Measurements from ENCODE around the gene MAP4K1. TPM values are rescaled to one million over a fixed set of nuclear protein-coding genes. Genes with fewer than 3 reads are reported as not detected.
"Not testable (repeated sequence)": the region's sequence is repeated elsewhere in the genome, so short reads cannot be mapped to it uniquely, and the experiment has no call there.

The MAP4K1 gene
- total RNA-seq, 2 donors from 2014 or later = 2.7 to 5.5 TPM

DNA sequence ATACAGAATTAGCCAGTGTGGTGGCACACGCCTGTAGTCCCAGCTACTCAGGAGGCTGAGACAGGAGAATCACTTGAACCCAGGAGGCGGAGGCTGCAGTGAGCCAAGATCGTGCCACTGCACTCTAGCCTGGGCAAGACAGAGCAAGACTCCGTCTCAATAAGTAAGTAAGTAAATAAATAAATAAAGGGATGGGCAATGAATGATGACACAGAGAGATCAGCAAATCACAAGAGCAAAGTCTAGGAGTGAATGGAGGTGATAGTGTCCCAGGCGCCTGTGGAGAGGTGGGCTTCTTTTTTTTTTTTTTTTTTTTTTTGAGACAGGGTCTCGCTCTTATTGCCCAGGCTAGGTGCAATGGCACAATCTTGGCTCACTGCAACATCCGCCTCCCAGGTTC is 58.8 kb downstream of the MAP4K1 start:
- intact Hi-C loops (cut with DNase I); DNase-seq (ENCODE audit: low spot score): not testable (repeated sequence)

DNA sequence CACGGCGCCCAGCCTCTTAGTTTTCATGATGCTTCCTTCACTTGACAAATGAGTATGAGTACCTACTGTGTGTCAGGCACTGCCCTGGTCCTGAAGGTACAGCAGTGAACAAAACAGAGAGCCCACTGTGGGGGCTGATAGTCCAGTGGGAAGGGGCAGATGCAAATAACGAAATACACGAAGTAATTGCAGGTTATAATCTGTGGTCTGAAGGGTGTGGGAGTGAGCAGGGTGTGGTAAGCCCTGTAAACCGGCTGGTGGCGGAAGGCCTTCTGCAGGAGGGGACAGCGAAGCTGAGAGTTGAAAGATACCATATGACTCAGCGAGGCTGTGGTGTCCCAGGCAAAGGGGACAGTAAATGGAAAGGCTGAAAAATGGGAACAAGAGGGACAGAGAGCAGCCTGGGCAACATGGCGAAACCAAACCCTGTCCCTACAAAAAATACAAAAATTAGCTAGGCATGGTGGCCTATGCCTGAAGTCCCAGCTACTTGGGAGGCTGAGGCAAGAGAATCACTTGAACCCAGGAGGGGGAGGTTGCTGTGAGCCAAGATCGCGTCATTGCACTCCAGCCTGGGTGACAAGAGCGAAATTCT is 60.5 kb downstream of the MAP4K1 start:
- DNase-seq (ENCODE audit: low spot score) = peak; percentile 42
- intact Hi-C loops (cut with DNase I) = no loop called here

- no peak for DNase-seq (ENCODE audit: low spot score)
- intact Hi-C loops (cut with DNase I) = no loop called here
Measured at GRCh38 chr19:38556521-38557174, 61.1 kb downstream of the MAP4K1 start.

- no peak for DNase-seq (ENCODE audit: low spot score)
- intact Hi-C loops (cut with DNase I) = no loop called here
Measured at GRCh38 chr19:38555200-38555599, 62.6 kb downstream of the MAP4K1 start.

DNA sequence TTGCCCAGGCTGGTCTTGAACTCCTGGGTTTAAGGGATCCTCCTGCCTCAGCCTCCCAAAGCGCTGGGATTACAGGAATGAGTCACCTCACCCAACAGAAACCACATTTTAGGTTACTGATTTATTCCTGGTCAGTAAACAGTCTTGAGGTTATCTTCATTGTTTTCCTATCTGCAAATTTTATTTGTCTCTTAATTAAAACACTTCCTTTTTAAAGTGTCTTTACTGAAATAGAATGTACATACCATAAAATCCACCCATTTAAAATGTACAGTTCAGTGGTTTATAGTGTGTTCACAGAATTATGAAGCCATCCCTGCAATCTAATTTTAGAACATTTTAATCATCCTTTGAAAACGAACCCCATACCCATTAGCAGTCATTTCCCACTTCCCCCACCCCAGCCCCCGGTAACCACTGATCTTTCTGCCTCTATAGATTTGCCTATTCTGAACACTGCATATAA is 63.0 kb downstream of the MAP4K1 start:
- intact Hi-C loops (cut with DNase I) = no loop called here
- no peak for DNase-seq (ENCODE audit: low spot score)

- intact Hi-C loops (cut with DNase I) = not testable (repeated sequence)
Measured at GRCh38 chr19:38553239-38553638, 64.5 kb downstream of the MAP4K1 start.

GRCh38 chr19:38551450-38551813 is 66.3 kb downstream of the MAP4K1 start:
- DNase-seq (ENCODE audit: low spot score) = no peak
- intact Hi-C loops (cut with DNase I) = no loop called here

More at GRCh38 chr19:38553239-38553638, 64.5 kb downstream of the MAP4K1 start:
- DNase-seq (ENCODE audit: low spot score) = not testable (repeated sequence)

DNA sequence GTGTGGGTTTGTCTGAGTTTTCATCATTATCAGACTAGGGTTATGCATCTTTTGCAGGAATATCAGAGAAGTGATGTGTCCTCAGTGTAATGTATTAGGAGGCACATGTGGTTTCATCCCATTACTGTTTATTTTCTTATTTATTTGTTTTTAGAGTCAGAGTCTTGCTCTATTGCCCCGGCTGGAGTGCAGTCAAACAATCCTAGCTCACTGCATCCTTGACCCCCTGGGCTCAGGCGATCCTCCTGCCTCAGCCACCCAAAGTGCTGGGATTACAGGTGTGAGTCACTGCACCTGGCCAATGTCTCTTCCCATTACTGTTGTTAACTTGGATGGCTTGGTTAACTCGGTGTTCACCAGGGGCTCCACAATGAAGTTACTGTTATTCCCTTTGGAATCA is 67.4 kb downstream of the MAP4K1 start:
- intact Hi-C loops (cut with DNase I) = no loop called here
- no peak for DNase-seq (ENCODE audit: low spot score)

- no peak for DNase-seq (ENCODE audit: low spot score)
- intact Hi-C loops (cut with DNase I) = no loop called here
Measured at GRCh38 chr19:38549942-38550341, 67.8 kb downstream of the MAP4K1 start.

GRCh38 chr19:38549061-38549460 is 68.7 kb downstream of the MAP4K1 start:
- intact Hi-C loops (cut with DNase I) = no loop called here
- DNase-seq (ENCODE audit: low spot score) = peak; percentile 23

- DNase-seq (ENCODE audit: low spot score) = no peak
- intact Hi-C loops (cut with DNase I) = no loop called here
Measured at GRCh38 chr19:38547421-38547820, 70.3 kb downstream of the MAP4K1 start.

GRCh38 chr19:38545596-38545995 is 72.2 kb downstream of the MAP4K1 start:
- intact Hi-C loops (cut with DNase I) = loop anchor here in 1 of 2 donors (1.0 kb wide), 1 partner anchor 27 kb away; no protein-coding TSS in a partner anchor
- DNase-seq (ENCODE audit: low spot score) = peak; percentile 37

- intact Hi-C loops (cut with DNase I) = loop anchor here in 1 of 2 donors (1.0 kb wide), 1 partner anchor 28 kb away; no protein-coding TSS in a partner anchor
- peak; percentile 41 for DNase-seq (ENCODE audit: low spot score)
Measured at GRCh38 chr19:38544569-38545315, 73.0 kb downstream of the MAP4K1 start.

GRCh38 chr19:38543807-38544568 is 73.8 kb downstream of the MAP4K1 start:
- DNase-seq (ENCODE audit: low spot score) = peak; percentile 94
- intact Hi-C loops (cut with DNase I) = no loop called here

GRCh38 chr19:38543286-38543806 is 74.4 kb downstream of the MAP4K1 start:
- intact Hi-C loops (cut with DNase I) = no loop called here
- DNase-seq (ENCODE audit: low spot score) = peak; percentile 80

DNA sequence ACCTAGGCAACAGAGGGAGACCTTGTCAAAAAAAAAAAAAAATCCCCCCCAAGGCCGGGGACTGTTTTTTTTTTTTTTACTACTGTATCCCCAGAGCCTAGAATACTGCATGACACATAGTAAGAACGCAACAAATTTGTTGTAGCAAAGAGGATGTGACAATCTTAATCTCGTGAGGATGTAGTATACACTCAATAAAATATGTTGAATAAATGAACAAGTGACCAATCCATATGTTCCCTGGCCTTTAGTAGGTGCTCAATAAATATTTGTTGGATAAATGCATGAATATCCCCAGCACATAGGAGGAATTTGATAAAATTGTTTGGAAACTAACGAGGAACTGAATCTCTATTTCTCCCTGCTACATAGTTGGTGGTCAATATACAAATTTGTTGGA is 75.7 kb downstream of the MAP4K1 start:
- intact Hi-C loops (cut with DNase I) = no loop called here
- DNase-seq (ENCODE audit: low spot score) = no peak

GRCh38 chr19:38539751-38540150 is 78.0 kb downstream of the MAP4K1 start:
- intact Hi-C loops (cut with DNase I) = no loop called here

DNA sequence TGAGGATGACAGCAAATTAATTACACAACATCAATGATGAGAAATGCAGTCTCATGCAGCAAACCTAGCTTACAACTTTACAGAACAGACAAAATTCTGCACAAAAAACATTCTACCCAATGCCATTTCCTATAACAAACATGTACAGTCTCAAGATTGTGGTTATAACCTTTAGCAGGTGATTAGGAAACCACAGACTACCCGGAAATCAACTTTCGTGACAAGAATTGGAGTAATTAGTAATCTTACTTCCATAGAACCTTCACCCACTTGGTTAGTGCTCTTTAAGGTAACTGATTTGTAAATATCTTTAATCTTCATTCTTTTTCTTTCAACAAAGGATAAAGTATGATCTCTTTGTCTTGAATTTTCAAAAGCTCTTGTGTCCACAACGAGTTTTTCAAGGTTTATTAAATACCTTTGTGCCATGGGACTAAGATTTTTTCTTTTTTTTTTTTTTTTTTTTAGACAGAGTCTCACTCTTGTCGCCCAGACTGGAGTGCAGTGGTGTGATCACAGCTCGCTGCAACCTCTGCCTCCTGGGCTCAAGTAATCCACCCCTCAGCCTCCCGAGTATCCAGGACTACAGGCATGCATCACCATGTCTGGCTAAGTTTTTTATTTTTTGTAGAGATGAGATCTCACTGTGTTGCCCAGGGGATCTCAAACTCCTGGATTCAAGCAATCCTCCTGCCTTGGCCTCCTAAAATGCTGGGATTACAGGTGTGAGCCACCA is 78.8 kb downstream of the MAP4K1 start:
- intact Hi-C loops (cut with DNase I) = no loop called here
- peak; percentile 28 for DNase-seq (ENCODE audit: low spot score)

More at GRCh38 chr19:38539751-38540150, 78.0 kb downstream of the MAP4K1 start:
- no peak for DNase-seq (ENCODE audit: low spot score)

- intact Hi-C loops (cut with DNase I) = no loop called here
- DNase-seq (ENCODE audit: low spot score) = peak; percentile 44
Measured at GRCh38 chr19:38538386-38538785, 79.4 kb downstream of the MAP4K1 start.
